RWPE1 (cell line): Measurements from ENCODE around the gene LMF1.
"Not testable (repeated sequence)": the region's sequence is repeated elsewhere in the genome, so short reads cannot be mapped to it uniquely, and the experiment has no call there.

Experiments used
- CTCF ChIA-PET: fragments of 350-600 bp; sonication (Branson Sonifier 250); formaldehyde crosslinking; extraction: SDS; loops from one replicate; lab custom pipeline; 2021; lab: Yijun Ruan, JAX
- POLR2A ChIA-PET: fragments of 400-600 bp; formaldehyde crosslinking; extraction: SDS; loops from one replicate; lab custom pipeline; 2020; ENCODE audit warnings: antibody characterized with exemption; ENCODE audit not compliant: low non-redundant PET; lab: Yijun Ruan, JAX
- DNase-seq: peaks from one replicate; pipeline ENCODE4 v3.0.0; 2012; ENCODE audit warnings: low spot score
- H3K27ac ChIP-seq: fragments of 450-650 bp; 2 replicates; pipeline ENCODE4 v1.5.1; 2017
- CTCF ChIP-seq: fragments of 450-650 bp; conservative IDR thresholded peaks from 2 replicates; pipeline ENCODE4 v1.5.1; 2017; ENCODE audit warnings: low read depth, mild to moderate bottlenecking

LMF1 gene

GRCh38 chr16:963913-964312, 6.9 kb downstream of the LMF1 start:
- CTCF ChIA-PET: interaction anchor here (0.6 to 0.7 kb wide), 2 partner anchors 139 to 613 kb away, joined by 3 to 5 read pairs; no protein-coding TSS in a partner anchor

DNA sequence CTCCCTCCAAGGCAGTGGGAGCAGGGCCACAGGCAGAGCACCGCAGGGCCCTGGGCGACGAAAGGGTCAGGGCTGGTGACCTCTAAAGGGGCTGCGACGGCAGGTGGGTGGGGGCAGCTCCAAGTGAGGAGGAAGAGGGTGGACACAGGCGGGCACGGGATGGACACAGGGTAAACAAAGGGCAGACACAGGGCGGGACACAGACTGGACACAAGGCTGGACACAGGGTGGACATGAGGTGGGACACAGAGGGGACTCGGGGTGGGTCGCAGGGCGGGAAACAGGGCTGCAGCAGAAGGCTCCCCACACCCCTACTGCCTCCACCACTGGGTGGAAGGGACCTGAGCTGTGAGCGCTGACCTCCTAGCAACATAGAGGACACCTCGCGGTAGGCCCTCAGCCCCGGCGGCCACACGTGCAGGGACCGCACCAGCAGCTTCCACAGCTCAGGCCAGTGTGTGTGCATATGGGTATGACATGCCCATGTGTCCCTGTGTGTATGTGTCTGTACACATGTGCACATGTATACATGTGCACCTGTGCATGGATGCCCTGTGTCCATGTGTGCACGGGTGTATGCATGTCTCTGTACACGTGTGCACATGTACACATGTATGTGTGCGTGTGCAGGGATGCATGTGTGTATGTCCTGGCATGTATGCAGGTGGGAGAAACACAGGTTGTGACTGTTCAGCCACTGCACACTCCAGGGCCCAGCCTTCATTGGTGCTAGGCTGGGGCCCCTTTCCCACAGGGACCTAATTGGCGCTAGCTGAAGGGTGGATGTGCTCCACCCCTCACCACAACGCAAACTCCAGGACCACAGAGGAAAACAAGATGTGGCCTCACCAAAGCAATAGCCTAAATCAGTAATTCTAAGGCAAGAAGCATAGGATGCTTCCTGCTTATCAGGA, 7.6 kb downstream of the LMF1 start:
- TF ChIP-seq CTCF: no peak
- H3K27ac ChIP-seq: peak overlapping the region; percentile 67; the same call in 1 of the 2 replicates
- POLR2A ChIA-PET: no interaction called here
- CTCF ChIA-PET: interaction anchor here (0.6 kb wide), 1 partner anchor 612 kb away, joined by 5 read pairs; no protein-coding TSS in a partner anchor
- DNase-seq: no peak

More at GRCh38 chr16:963913-964312, 6.9 kb downstream of the LMF1 start:
- DNase-seq: no peak
- POLR2A ChIA-PET: no interaction called here
- H3K27ac ChIP-seq: peak overlapping the region; percentile 67
- no peak for TF ChIP-seq CTCF

DNA sequence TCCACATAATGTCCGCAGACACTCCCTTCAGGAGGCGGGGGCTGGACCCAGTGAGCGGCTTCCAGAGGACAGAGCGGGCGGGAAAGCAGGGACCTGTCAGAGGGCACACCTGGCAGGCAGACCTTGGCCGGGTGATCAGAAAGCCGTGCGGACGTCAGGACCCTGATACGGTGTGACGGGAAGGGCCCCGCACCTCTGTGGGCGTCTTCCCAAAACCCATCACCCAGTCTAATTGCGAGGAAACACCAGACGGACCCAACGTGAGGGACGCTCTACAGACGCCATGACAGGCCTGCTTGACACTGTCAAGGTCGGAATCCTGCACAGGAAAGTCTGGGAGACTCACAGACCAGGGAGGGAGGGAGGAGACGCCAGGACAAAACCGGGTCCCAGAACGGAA, 8.4 kb downstream of the LMF1 start:
- no peak for TF ChIP-seq CTCF
- H3K27ac ChIP-seq: no peak overlapping the region
- ChIA-PET POLR2A (no interaction called here), CTCF (no interaction called here)
- DNase-seq: no peak

GRCh38 chr16:959232-960040, 11.3 kb downstream of the LMF1 start:
- POLR2A ChIA-PET: no interaction called here
- DNase-seq: no peak
- H3K27ac ChIP-seq: no peak overlapping the region
- no peak for TF ChIP-seq CTCF
- CTCF ChIA-PET: no interaction called here

DNA sequence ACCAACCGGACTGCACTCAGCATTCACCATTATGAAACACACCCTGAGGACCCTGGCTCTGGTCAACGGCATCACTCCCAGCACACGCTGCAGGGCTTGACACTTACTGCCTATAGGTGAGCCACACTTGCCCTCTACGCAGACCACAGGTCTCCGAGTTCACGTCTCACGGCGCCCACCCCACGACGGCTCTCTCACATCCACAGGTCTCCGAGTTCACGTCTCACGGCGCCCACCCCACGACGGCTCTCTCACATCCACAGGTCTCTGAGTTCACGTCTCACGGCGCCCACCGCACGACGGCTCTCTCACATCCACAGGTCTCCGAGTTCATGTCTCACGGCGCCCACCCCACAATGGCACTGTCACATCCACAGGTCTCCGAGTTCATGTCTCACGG, 15.0 kb downstream of the LMF1 start:
- CTCF ChIA-PET, POLR2A ChIA-PET, DNase-seq, H3K27ac ChIP-seq: not testable (repeated sequence)

DNA sequence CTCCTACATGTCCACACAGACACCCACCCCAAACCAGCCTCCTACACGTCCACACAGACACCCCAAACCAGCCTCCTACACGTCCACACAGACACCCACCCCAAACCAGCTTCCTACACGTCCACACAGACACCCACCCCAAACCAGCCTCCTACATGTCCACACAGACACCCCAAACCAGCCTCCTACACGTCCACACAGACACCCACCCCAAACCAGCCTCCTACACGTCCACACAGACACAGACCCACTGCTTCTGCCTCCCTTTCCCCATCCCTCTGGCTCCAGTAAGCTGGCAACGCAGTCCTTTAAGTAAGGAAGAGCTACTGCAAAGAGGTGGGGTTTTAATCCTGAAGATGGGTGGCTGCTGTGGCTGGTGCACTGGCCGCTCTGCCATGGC, 17.0 kb downstream of the LMF1 start:
- CTCF ChIA-PET, DNase-seq, POLR2A ChIA-PET, H3K27ac ChIP-seq: not testable (repeated sequence)

- no peak for TF ChIP-seq CTCF
- CTCF ChIA-PET: no interaction called here
Measured at GRCh38 chr16:952321-952720, 18.5 kb downstream of the LMF1 start.

More at GRCh38 chr16:952321-952720, 18.5 kb downstream of the LMF1 start:
- H3K27ac ChIP-seq: no peak overlapping the region
- POLR2A ChIA-PET: no interaction called here
- DNase-seq: no peak
